WTC11 (cell line): ENCODE measurements around the gene IQCE. TPM values are rescaled to one million over a fixed set of nuclear protein-coding genes. Genes with fewer than 3 reads are reported as not detected.

Source experiments
- ATAC-seq: fragments of 200-7000 bp; cut with Tn5 transposase; 2 replicates; pipeline ENCODE4 v1.10.0; 2021; ENCODE audit warnings: mild to moderate bottlenecking, moderate library complexity
- CTCF ChIA-PET: fragments of 300-600 bp; sonication (Branson Sonifier 250); formaldehyde crosslinking; loops from one replicate; lab custom pipeline; 2021; ENCODE audit warnings: antibody characterized with exemption; lab: Charles Lee
- POLR2A ChIA-PET: fragments of 350-600 bp; sonication (Branson Sonifier 250); formaldehyde crosslinking; loops from one replicate; lab custom pipeline; 2021; ENCODE audit warnings: antibody characterized with exemption; lab: Charles Lee
- DNase-seq: peaks from one replicate; pipeline ENCODE4 v3.0.0; 2021; ENCODE audit warnings: low spot score
- H3K27ac Mint-ChIP-seq: 2 replicates; pipeline ENCODE4 v1.8.0; 2021; ENCODE audit warnings: mixed read lengths
- H3K27me3 Mint-ChIP-seq: 2 replicates; pipeline ENCODE4 v1.8.0; 2021; ENCODE audit warnings: low read depth, mild to moderate bottlenecking, moderate library complexity, mixed read lengths
- H3K36me3 Mint-ChIP-seq: 2 replicates; pipeline ENCODE4 v1.8.0; 2021; ENCODE audit warnings: mixed read lengths
- H3K4me1 Mint-ChIP-seq: 2 replicates; pipeline ENCODE4 v1.8.0; 2022; ENCODE audit warnings: mixed read lengths
- H3K4me3 Mint-ChIP-seq: 2 replicates; pipeline ENCODE4 v1.8.0; 2021; ENCODE audit warnings: mild to moderate bottlenecking, moderate library complexity, mixed read lengths
- H3K9me3 Mint-ChIP-seq: 2 replicates; pipeline ENCODE4 v1.8.0; 2021; ENCODE audit warnings: mixed read lengths
- E2F4 ChIP-seq: sonication (generic); formaldehyde crosslinking; IDR thresholded peaks from 2 replicates; pipeline ENCODE4 v1.8.1; 2022; ENCODE audit warnings: low read depth, mild to moderate bottlenecking, moderate library complexity, missing genetic modification reagents, borderline replicate concordance
- EMX1 ChIP-seq: fragments of 250-450 bp; sonication (Bioruptor Pico); IDR thresholded peaks from 2 replicates; pipeline ENCODE4 v1.8.0; 2021; ENCODE audit warnings: mild to moderate bottlenecking
- ERG ChIP-seq: fragments of 250-450 bp; sonication (Bioruptor Pico); IDR thresholded peaks from 2 replicates; pipeline ENCODE4 v1.8.0; 2021; ENCODE audit warnings: mild to moderate bottlenecking
- IRF2 ChIP-seq: sonication (generic); formaldehyde crosslinking; IDR thresholded peaks from 2 replicates; pipeline ENCODE4 v1.8.0; 2022; ENCODE audit warnings: low read depth, missing genetic modification reagents, borderline replicate concordance
- JAZF1 ChIP-seq: fragments of 250-450 bp; sonication (Bioruptor Pico); IDR thresholded peaks from 2 replicates; pipeline ENCODE4 v1.9.0; 2021; ENCODE audit warnings: moderate library complexity, mild to moderate bottlenecking, inconsistent platforms
- NFATC4 ChIP-seq: fragments of 250-450 bp; sonication (Bioruptor Pico); IDR thresholded peaks from 2 replicates; pipeline ENCODE4 v1.9.0; 2021; ENCODE audit warnings: mild to moderate bottlenecking
- NFE2L1 ChIP-seq: sonication (generic); formaldehyde crosslinking; IDR thresholded peaks from 2 replicates; pipeline ENCODE4 v1.8.1; 2023; ENCODE audit warnings: missing genetic modification reagents
- RELA ChIP-seq: sonication (generic); formaldehyde crosslinking; IDR thresholded peaks from 2 replicates; pipeline ENCODE4 v1.8.1; 2022; ENCODE audit warnings: missing genetic modification reagents, mild to moderate bottlenecking, borderline replicate concordance
- RORB ChIP-seq: fragments of 250-450 bp; sonication (Bioruptor Pico); IDR thresholded peaks from 2 replicates; pipeline ENCODE4 v1.9.0; 2021; ENCODE audit warnings: mild to moderate bottlenecking
- SMAD3 ChIP-seq: sonication (generic); formaldehyde crosslinking; IDR thresholded peaks from 2 replicates; pipeline ENCODE4 v1.8.0; 2022; ENCODE audit warnings: missing genetic modification reagents, mild to moderate bottlenecking, borderline replicate concordance
- STAT6 ChIP-seq: sonication (generic); formaldehyde crosslinking; conservative IDR thresholded peaks from 2 replicates; pipeline ENCODE4 v1.8.1; 2023; ENCODE audit warnings: mild to moderate bottlenecking, low read depth, missing genetic modification reagents, moderate library complexity
- TEAD4 ChIP-seq: sonication (generic); formaldehyde crosslinking; IDR thresholded peaks from 2 replicates; pipeline ENCODE4 v1.8.0; 2022; ENCODE audit warnings: mild to moderate bottlenecking, missing genetic modification reagents
- ZMAT4 ChIP-seq: fragments of 250-450 bp; sonication (Bioruptor Pico); IDR thresholded peaks from 2 replicates; pipeline ENCODE4 v1.9.0; 2021; ENCODE audit warnings: mild to moderate bottlenecking
- ZNF138 ChIP-seq: sonication (generic); formaldehyde crosslinking; conservative IDR thresholded peaks from 2 replicates; pipeline ENCODE4 v1.8.1; 2022; ENCODE audit warnings: mild to moderate bottlenecking, moderate library complexity, missing genetic modification reagents
- ZNF232 ChIP-seq: sonication (generic); formaldehyde crosslinking; IDR thresholded peaks from 2 replicates; pipeline ENCODE4 v1.8.0; 2022; ENCODE audit warnings: mild to moderate bottlenecking, missing genetic modification reagents
- ZNF281 ChIP-seq: sonication (generic); formaldehyde crosslinking; IDR thresholded peaks from 2 replicates; pipeline ENCODE4 v1.8.0; 2023; ENCODE audit warnings: mild to moderate bottlenecking, missing genetic modification reagents
- ZNF532 ChIP-seq: fragments of 250-450 bp; sonication (Bioruptor Pico); IDR thresholded peaks from 2 replicates; pipeline ENCODE4 v1.9.0; 2021; ENCODE audit warnings: mild to moderate bottlenecking, borderline replicate concordance
- total RNA-seq: library from RNA; stranded (reverse); gene quantifications from 3 replicates; pipeline ENCODE4 v1.2.3, GENCODE V29; 2021

Gene IQCE
- total RNA-seq, 1 experiment from 2014 or later = 4.4 TPM

GRCh38 chr7:2661602-2662272 lies 103.0 kb downstream of the IQCE start:
- Mint-ChIP-seq H3K4me1 (peaks cover 6% of the 10 kb centered on the region; the same call in 1 of the 2 replicates), H3K4me3 (no peak overlapping the region), H3K9me3 (no peaks in the 10 kb centered on the region), H3K27me3 (no peaks in the 10 kb centered on the region), H3K27ac (no peak overlapping the region; the same call in 1 of the 2 replicates), H3K36me3 (peaks cover 8% of the 10 kb centered on the region)
- DNase-seq (no peak), ATAC-seq (no peak; the same call in 1 of the 2 replicates)
- ChIA-PET POLR2A (no interaction called here), CTCF (interaction anchor here (0.6 to 4.5 kb wide), 13 partner anchors 9 to 210 kb away, joined by 3 to 32 read pairs (median 3); partner anchors contain the start of gene TTYH3)
- TF ChIP-seq ZNF232 (CRISPR knock-in tag) (no peak), ZMAT4 (CRISPR knock-in tag) (no peak), SMAD3 (no peak), ERG (no peak)

GRCh38 chr7:2662273-2663120 lies 103.7 kb downstream of the IQCE start:
- Mint-ChIP-seq H3K9me3 (no peaks in the 10 kb centered on the region), H3K36me3 (0 out of 2 replicates have a peak, but pooled peaks cover under 1% of the 10 kb centered on the region), H3K4me1 (peaks cover 6% of the 10 kb centered on the region; the same call in 1 of the 2 replicates), H3K27ac (no peak overlapping the region), H3K4me3 (no peak overlapping the region), H3K27me3 (no peaks in the 10 kb centered on the region)
- DNase-seq (no peak), ATAC-seq (no peak)
- CTCF ChIA-PET = interaction anchor here (0.7 to 1.1 kb wide), 10 partner anchors 8 to 211 kb away, joined by 3 to 9 read pairs (median 4); no protein-coding TSS in a partner anchor
- POLR2A ChIA-PET = interaction anchor here (0.7 kb wide), 1 partner anchor 8 kb away, joined by 3 read pairs; no protein-coding TSS in a partner anchor
- TF ChIP-seq E2F4 = no peak
- no peak for TF ChIP-seq ZNF138 (CRISPR knock-in tag)
- no peak for TF ChIP-seq NFE2L1 (CRISPR knock-in tag)
- TF ChIP-seq EMX1 = no peak
- TF ChIP-seq ZNF281 = no peak
- no peak for TF ChIP-seq IRF2 (CRISPR knock-in tag)
- no peak for TF ChIP-seq STAT6 (CRISPR knock-in tag)
- no peak for TF ChIP-seq TEAD4 (CRISPR knock-in tag)
- no peak for TF ChIP-seq JAZF1
- no peak for TF ChIP-seq NFATC4 (CRISPR knock-in tag)
- TF ChIP-seq ERG = no peak
- TF ChIP-seq RORB = no peak
- no peak for TF ChIP-seq RELA (CRISPR knock-in tag)
- TF ChIP-seq ZNF532 = no peak
